K562 (cell line): ENCODE measurements around the gene PPOX. TPM values are rescaled to one million over a fixed set of nuclear protein-coding genes. Genes with fewer than 3 reads are reported as not detected.

Source experiments
- BHLHE40 ChIP-seq: IDR thresholded peaks from 2 replicates; pipeline ENCODE4 v1.6.1; 2011; ENCODE audit warnings: low read length, improper control_type of control experiment
- C11orf30 ChIP-seq: fragments of 450-650 bp; IDR thresholded peaks from 2 replicates; pipeline ENCODE4 v1.6.1; 2016; ENCODE audit warnings: low read depth, mild to moderate bottlenecking
- CBX3 ChIP-seq, 2 experiments: IDR thresholded peaks; 1 replicate in 1 of 2; 2 replicates in 1 of 2; pipeline ENCODE4 v1.6.1; 2012; ENCODE audit warnings: inconsistent platforms in 2 of 2, low read length in 2 of 2, borderline replicate concordance in 1 of 2, control low read depth in 1 of 2
- DIDO1 ChIP-seq: fragments of 450-650 bp; IDR thresholded peaks from 2 replicates; pipeline ENCODE4 v1.6.1; 2016; ENCODE audit warnings: low read depth, missing biosample characterization, missing genetic modification characterization
- ETV6 ChIP-seq, 3 experiments: fragments of 150-350 bp in 1 of 3; sonication (generic) in 1 of 3; formaldehyde crosslinking in 1 of 3; IDR thresholded peaks; 2 replicates each; pipeline versions ENCODE4 v1.6.1 to v1.8.0; 2014 to 2022; ENCODE audit warnings: borderline replicate concordance in 2 of 3, low read depth in 2 of 3, antibody characterized with exemption in 1 of 3, low read length in 1 of 3, mild to moderate bottlenecking in 1 of 3, missing genetic modification reagents in 1 of 3
- FOXK1 ChIP-seq: sonication (generic); formaldehyde crosslinking; IDR thresholded peaks from 2 replicates; pipeline ENCODE4 v1.8.0; 2022; ENCODE audit warnings: missing genetic modification reagents, mild to moderate bottlenecking, borderline replicate concordance
- KLF1 ChIP-seq: fragments of 450-650 bp; IDR thresholded peaks from 2 replicates; pipeline ENCODE4 v1.6.1; 2016; ENCODE audit warnings: missing genetic modification characterization, missing compliant biosample characterization
- MXI1 ChIP-seq: IDR thresholded peaks from 2 replicates; pipeline ENCODE4 v1.6.1; 2011; ENCODE audit warnings: low read depth, mild to moderate bottlenecking, improper control_type of control experiment, low read length
- POLR2AphosphoS2 ChIP-seq: IDR thresholded peaks from 2 replicates; pipeline ENCODE4 v1.6.1; 2012; ENCODE audit warnings: low read length, improper control_type of control experiment
- PRPF4 ChIP-seq: fragments of 200-400 bp; formaldehyde crosslinking; IDR thresholded peaks from one replicate; pipeline ENCODE4 v1.6.1; 2017; ENCODE audit warnings: low read length, low read depth, mild to moderate bottlenecking; ENCODE audit not compliant: insufficient read depth, poor library complexity, severe bottlenecking
- SMARCA5 ChIP-seq: fragments of 450-650 bp; IDR thresholded peaks from 2 replicates; pipeline ENCODE4 v1.6.1; 2016
- SMARCB1 ChIP-seq: IDR thresholded peaks from 2 replicates; pipeline ENCODE4 v1.6.1; 2011; ENCODE audit warnings: improper control_type of control experiment, low read depth; ENCODE audit not compliant: insufficient read length
- TAF1 ChIP-seq: IDR thresholded peaks from 2 replicates; pipeline ENCODE4 v1.6.1; 2011; ENCODE audit warnings: mild to moderate bottlenecking, low read length, moderate library complexity; ENCODE audit not compliant: insufficient read depth, control insufficient read depth, severe bottlenecking; ENCODE audit errors: extremely low read depth
- ZBTB8A ChIP-seq: fragments of 450-650 bp; IDR thresholded peaks from 2 replicates; pipeline ENCODE4 v1.6.1; 2018; ENCODE audit warnings: mild to moderate bottlenecking, moderate library complexity; ENCODE audit not compliant: partially characterized antibody
- ZFP30 ChIP-seq: fragments of 250-450 bp; sonication (Bioruptor Pico); IDR thresholded peaks from 2 replicates; pipeline ENCODE4 v1.8.0; 2022; ENCODE audit warnings: moderate library complexity, mild to moderate bottlenecking, inconsistent platforms, borderline replicate concordance
- ZNF431 ChIP-seq: sonication (generic); formaldehyde crosslinking; IDR thresholded peaks from 2 replicates; pipeline ENCODE4 v1.8.0; 2022; ENCODE audit warnings: mild to moderate bottlenecking, missing genetic modification reagents
- polyA plus RNA-seq, 8 experiments: library from polyadenylated mRNA; depleted of rRNA in 4 of 8; stranded (reverse) in 5 of 8; unstranded in 3 of 8; fragments of >200 nt; fragmentation: Nextera tagmentation in 2 of 8; fragmentation: Illumina TruSeq in 1 of 8; extraction: Ambion mirVana in 2 of 8; extraction: Trizol in 1 of 8; gene quantifications; 2 replicates each; pipeline versions ENCODE4 v1.2.1 to v1.2.3, GENCODE V29; 2011 to 2014; ENCODE audit warnings: inconsistent platforms in 1 of 8, missing spikeins in 1 of 8
- total RNA-seq, 7 experiments: library from RNA; depleted of rRNA in 6 of 7; stranded (reverse); fragments of >200 nt in 6 of 7; fragmentation: Illumina TruSeq in 2 of 7; extraction: Trizol in 2 of 7; gene quantifications; 2 replicates each; pipeline versions ENCODE4 v1.2.1 to v1.2.3, GENCODE V29; 2011 to 2021; ENCODE audit warnings: low replicate concordance in 1 of 7
- TF ChIP-seq, protein P1 (sequence below): fragments of 250-450 bp; sonication (Bioruptor Pico); IDR thresholded peaks from 2 replicates; pipeline ENCODE4 v1.8.0; 2022; ENCODE audit warnings: inconsistent platforms
- TF ChIP-seq, protein P2 (sequence below): fragments of 450-650 bp; IDR thresholded peaks from 2 replicates; pipeline ENCODE4 v1.6.1; 2016
- TF ChIP-seq, protein P3 (sequence below): fragments of 450-650 bp; conservative IDR thresholded peaks from 2 replicates; pipeline ENCODE4 v1.6.1; 2016; ENCODE audit warnings: missing genetic modification characterization, low read depth, mild to moderate bottlenecking, missing compliant biosample characterization, moderate library complexity
- TF ChIP-seq, protein P4 (sequence below): fragments of 250-450 bp; sonication (Bioruptor Pico); IDR thresholded peaks from 2 replicates; pipeline ENCODE4 v1.4.0; 2020; ENCODE audit warnings: mild to moderate bottlenecking

The PPOX gene
- total and polyA plus RNA-seq, 9 of the 15 experiments (the other 6 are each of a cell fraction or from before 2014, with no cell fraction given): 17.0 to 57.1 (median 38.9) TPM

DNA sequence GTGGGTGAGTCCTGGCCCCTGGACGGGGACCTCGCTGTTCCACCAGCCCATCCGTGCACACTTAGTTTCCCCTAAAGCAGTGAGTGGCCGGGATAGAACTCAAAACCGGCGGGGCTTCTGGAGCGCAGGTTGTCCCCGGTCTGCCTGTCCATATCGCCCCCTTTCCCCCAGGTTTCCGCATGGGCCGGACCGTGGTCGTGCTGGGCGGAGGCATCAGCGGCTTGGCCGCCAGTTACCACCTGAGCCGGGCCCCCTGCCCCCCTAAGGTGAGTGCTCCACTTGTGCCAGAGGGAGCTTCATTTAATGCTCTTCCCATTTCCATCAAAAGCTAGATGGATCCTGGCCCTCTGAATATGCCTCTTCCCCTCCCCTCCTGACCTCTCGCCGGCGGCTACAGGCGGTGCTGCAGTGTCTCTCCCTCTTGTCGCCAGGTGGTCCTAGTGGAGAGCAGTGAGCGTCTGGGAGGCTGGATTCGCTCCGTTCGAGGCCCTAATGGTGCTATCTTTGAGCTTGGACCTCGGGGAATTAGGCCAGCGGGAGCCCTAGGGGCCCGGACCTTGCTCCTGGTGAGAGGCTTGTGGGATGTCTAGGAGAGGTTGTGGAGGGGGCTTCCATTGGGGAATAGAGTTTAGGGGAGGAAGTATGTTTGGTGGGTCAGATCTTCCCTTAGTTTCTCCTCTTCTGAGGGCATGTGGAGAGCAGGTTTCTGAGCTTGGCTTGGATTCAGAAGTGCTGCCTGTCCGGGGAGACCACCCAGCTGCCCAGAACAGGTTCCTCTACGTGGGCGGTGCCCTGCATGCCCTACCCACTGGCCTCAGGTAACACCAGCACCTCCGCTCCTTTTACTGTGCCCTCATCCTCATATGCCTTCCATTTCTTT is 683 bp downstream of the PPOX start (continued):
- TF ChIP-seq ZNF431 (CRISPR knock-in tag): no peak
- TF ChIP-seq ETV6 (IDR thresholded peaks at IDR 0.05; ENCODE audit: borderline replicate concordance in 1 of 2, low read depth in 2 of 2, low read length in 1 of 2): peak in 1 of 2 experiments; percentile 10; a peak in 1 of 4 replicates
- TF ChIP-seq ETV6 (CRISPR knock-in tag; IDR thresholded peaks at IDR 0.05; ENCODE audit: borderline replicate concordance): no peak
- TF ChIP-seq ZBTB8A: no peak
- no peak for TF ChIP-seq MXI1
- TF ChIP-seq, protein P1, sequence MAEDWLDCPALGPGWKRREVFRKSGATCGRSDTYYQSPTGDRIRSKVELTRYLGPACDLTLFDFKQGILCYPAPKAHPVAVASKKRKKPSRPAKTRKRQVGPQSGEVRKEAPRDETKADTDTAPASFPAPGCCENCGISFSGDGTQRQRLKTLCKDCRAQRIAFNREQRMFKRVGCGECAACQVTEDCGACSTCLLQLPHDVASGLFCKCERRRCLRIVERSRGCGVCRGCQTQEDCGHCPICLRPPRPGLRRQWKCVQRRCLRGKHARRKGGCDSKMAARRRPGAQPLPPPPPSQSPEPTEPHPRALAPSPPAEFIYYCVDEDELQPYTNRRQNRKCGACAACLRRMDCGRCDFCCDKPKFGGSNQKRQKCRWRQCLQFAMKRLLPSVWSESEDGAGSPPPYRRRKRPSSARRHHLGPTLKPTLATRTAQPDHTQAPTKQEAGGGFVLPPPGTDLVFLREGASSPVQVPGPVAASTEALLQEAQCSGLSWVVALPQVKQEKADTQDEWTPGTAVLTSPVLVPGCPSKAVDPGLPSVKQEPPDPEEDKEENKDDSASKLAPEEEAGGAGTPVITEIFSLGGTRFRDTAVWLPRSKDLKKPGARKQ (CRISPR knock-in tag): no peak
- TF ChIP-seq TAF1: no peak
- peak; percentile 98 for TF ChIP-seq KLF1
- TF ChIP-seq POLR2AphosphoS2: no peak
- TF ChIP-seq PRPF4: no peak
- TF ChIP-seq SMARCB1: no peak
- TF ChIP-seq, protein P2, sequence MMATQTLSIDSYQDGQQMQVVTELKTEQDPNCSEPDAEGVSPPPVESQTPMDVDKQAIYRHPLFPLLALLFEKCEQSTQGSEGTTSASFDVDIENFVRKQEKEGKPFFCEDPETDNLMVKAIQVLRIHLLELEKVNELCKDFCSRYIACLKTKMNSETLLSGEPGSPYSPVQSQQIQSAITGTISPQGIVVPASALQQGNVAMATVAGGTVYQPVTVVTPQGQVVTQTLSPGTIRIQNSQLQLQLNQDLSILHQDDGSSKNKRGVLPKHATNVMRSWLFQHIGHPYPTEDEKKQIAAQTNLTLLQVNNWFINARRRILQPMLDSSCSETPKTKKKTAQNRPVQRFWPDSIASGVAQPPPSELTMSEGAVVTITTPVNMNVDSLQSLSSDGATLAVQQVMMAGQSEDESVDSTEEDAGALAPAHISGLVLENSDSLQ: no peak
- TF ChIP-seq, protein P3, sequence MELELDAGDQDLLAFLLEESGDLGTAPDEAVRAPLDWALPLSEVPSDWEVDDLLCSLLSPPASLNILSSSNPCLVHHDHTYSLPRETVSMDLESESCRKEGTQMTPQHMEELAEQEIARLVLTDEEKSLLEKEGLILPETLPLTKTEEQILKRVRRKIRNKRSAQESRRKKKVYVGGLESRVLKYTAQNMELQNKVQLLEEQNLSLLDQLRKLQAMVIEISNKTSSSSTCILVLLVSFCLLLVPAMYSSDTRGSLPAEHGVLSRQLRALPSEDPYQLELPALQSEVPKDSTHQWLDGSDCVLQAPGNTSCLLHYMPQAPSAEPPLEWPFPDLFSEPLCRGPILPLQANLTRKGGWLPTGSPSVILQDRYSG (tag): peak; percentile 32; the same call in 1 of the 2 replicates
- no peak for TF ChIP-seq BHLHE40
- no peak for TF ChIP-seq C11orf30
- TF ChIP-seq FOXK1: 0 out of 2 replicates have a peak, but pooled peaks have one; percentile 55
- TF ChIP-seq DIDO1 (tag): no peak
- TF ChIP-seq, protein P4, sequence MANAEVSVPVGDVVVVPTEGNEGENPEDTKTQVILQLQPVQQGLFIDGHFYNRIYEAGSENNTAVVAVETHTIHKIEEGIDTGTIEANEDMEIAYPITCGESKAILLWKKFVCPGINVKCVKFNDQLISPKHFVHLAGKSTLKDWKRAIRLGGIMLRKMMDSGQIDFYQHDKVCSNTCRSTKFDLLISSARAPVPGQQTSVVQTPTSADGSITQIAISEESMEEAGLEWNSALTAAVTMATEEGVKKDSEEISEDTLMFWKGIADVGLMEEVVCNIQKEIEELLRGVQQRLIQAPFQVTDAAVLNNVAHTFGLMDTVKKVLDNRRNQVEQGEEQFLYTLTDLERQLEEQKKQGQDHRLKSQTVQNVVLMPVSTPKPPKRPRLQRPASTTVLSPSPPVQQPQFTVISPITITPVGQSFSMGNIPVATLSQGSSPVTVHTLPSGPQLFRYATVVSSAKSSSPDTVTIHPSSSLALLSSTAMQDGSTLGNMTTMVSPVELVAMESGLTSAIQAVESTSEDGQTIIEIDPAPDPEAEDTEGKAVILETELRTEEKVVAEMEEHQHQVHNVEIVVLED (CRISPR knock-in tag): no peak
- no peak for TF ChIP-seq ZFP30 (CRISPR knock-in tag)
- TF ChIP-seq CBX3 (IDR thresholded peaks at IDR 0.05; ENCODE audit: borderline replicate concordance in 1 of 2, low read length in 2 of 2): no peak
- TF ChIP-seq SMARCA5: no peak
